Lower leg skin (tissue), 4 donors: ENCODE data around the gene SHD. TPM values are rescaled to one million over a fixed set of nuclear protein-coding genes. Genes with fewer than 3 reads are reported as not detected.

Source experiments
- DNase-seq, 2 donors: peaks; one replicate each; pipeline ENCODE4 v3.0.0-alpha.2; 2019; ENCODE audit warnings: low spot score in 2 of 2
- H3K4me3 ChIP-seq: fragments of 200-600 bp; sonication (generic); 2 replicates; pipeline ENCODE4 v1.5.1; 2017; ENCODE audit warnings: mild to moderate bottlenecking, low read depth; ENCODE audit not compliant: poor library complexity, severe bottlenecking
- POLR2A ChIP-seq, 2 donors: fragments of 450-650 bp; IDR thresholded peaks; one replicate each; pipeline ENCODE4 v1.6.1; 2016 to 2017; ENCODE audit warnings: antibody characterized with exemption in 2 of 2, mild to moderate bottlenecking in 1 of 2, moderate library complexity in 1 of 2
- WGBS, 2 donors: methylation state at CpG; one replicate each; pipeline ENCODE4 v1.1.5; 2018; 5-methylcytosine and 5-hydroxymethylcytosine counted together
- intact Hi-C: fragments of 100-400 bp; cut with DNase I; formaldehyde crosslinking; loops from one replicate; pipeline ENCODE4 v1.15.0; 2023; ENCODE audit warnings: low total_unique reads
- total RNA-seq, 4 donors: library from RNA; depleted of rRNA; stranded (reverse); fragments of >200 nt; gene quantifications; one replicate each; pipeline ENCODE4 v1.1.0, GENCODE V29; 2016
- TF ChIP-seq, protein P1 (sequence below), 3 donors: fragments of 450-650 bp; IDR thresholded peaks; one replicate each; pipeline ENCODE4 v1.5.1; 2016; ENCODE audit warnings: antibody characterized with exemption in 3 of 3, mild to moderate bottlenecking in 3 of 3, moderate library complexity in 2 of 3

The SHD gene
- total RNA-seq, 4 donors from 2014 or later: not detected

GRCh38 chr19:4322942-4323665 lies 44.0 kb downstream of the SHD start:
- 75 to 78% methylated on average over 19 to 31 of the region's 37 CpGs for WGBS, 2 donors
- intact Hi-C loops: no loop called here
- H3K4me3 ChIP-seq: no peak overlapping the region
- no peak for TF ChIP-seq POLR2A (IDR thresholded peaks at IDR 0.05)
- TF ChIP-seq, protein P1, sequence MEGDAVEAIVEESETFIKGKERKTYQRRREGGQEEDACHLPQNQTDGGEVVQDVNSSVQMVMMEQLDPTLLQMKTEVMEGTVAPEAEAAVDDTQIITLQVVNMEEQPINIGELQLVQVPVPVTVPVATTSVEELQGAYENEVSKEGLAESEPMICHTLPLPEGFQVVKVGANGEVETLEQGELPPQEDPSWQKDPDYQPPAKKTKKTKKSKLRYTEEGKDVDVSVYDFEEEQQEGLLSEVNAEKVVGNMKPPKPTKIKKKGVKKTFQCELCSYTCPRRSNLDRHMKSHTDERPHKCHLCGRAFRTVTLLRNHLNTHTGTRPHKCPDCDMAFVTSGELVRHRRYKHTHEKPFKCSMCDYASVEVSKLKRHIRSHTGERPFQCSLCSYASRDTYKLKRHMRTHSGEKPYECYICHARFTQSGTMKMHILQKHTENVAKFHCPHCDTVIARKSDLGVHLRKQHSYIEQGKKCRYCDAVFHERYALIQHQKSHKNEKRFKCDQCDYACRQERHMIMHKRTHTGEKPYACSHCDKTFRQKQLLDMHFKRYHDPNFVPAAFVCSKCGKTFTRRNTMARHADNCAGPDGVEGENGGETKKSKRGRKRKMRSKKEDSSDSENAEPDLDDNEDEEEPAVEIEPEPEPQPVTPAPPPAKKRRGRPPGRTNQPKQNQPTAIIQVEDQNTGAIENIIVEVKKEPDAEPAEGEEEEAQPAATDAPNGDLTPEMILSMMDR (IDR thresholded peaks at IDR 0.05): no peak
- no peak for DNase-seq

DNA sequence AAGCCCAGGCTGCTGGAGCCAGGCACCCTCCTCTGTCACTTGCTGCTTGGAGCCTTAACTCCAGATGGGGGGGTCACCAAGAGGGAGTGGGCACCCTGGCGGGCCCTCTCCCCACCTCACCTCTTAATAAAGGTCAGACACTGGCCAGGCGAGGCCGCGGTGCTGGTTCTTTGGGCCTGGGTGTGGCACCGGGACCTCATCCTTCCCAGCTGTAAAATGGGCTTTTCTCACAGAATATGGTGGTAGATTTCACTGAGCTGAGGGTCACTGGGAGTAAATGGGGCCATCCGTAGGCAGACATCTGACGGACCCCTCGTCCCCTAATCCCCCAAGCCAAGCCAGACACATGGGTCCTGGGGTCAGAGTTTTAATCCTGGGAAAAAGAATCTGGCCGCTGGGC lies 44.6 kb downstream of the SHD start:
- TF ChIP-seq, protein P1 (IDR thresholded peaks at IDR 0.05): no peak
- TF ChIP-seq POLR2A (IDR thresholded peaks at IDR 0.05): no peak
- no peak for DNase-seq
- no peak overlapping the region for H3K4me3 ChIP-seq
- intact Hi-C loops: no loop called here
- WGBS, 2 donors: 88 to 92% methylated on average over 7 to 9 of the region's 9 CpGs

DNA sequence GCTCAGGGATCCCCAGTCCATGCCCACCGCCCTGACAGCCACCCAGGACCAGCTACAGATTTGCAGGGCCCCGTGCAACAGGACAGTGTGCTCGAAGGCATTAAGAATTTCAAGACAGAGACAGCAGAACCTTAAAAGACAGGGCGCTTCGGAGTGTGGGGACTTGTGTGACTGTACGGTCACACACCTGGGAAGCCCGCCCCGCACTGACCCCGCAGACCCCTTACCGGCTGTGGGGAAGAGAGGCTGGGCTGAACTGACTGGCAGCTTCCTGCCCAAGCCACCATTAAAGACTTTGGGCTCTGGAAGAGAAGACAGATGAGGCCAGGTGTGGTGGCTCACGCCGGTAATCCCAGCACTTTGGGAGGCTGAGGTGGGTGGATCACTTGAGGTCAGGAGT lies 45.2 kb downstream of the SHD start:
- H3K4me3 ChIP-seq: no peak overlapping the region
- no peak for TF ChIP-seq POLR2A (IDR thresholded peaks at IDR 0.05)
- TF ChIP-seq, protein P1 (IDR thresholded peaks at IDR 0.05): no peak
- 67 to 83% methylated on average over 12 of the region's 12 CpGs for WGBS, 2 donors
- no peak for DNase-seq
- intact Hi-C loops: no loop called here

- no peak overlapping the region for H3K4me3 ChIP-seq
- WGBS, 2 donors: 58 to 68% methylated on average over 13 of the region's 13 CpGs
- intact Hi-C loops: no loop called here
- no peak for TF ChIP-seq POLR2A (IDR thresholded peaks at IDR 0.05)
- TF ChIP-seq, protein P1 (IDR thresholded peaks at IDR 0.05): no peak
- DNase-seq: no peak
These were observed 47.3 kb downstream of the SHD start for GRCh38 chr19:4326215-4326836.

- 44 to 46% methylated on average over 26 to 33 of the region's 33 CpGs for WGBS, 2 donors
These were observed 47.8 kb downstream of the SHD start for GRCh38 chr19:4326837-4327251.

More at GRCh38 chr19:4326837-4327251, 47.8 kb downstream of the SHD start:
- TF ChIP-seq POLR2A (IDR thresholded peaks at IDR 0.05): no peak
- TF ChIP-seq, protein P1 (IDR thresholded peaks at IDR 0.05): no peak
- DNase-seq: no peak
- intact Hi-C loops: no loop called here
- no peak overlapping the region for H3K4me3 ChIP-seq
